22Rv1 (cell line): Measurements from ENCODE around the gene TGM6.
"Not testable (repeated sequence)": the region's sequence is repeated elsewhere in the genome, so short reads cannot be mapped to it uniquely, and the experiment has no call there.

Experiments
- H3K27ac ChIP-seq: fragments of 450-650 bp; 2 replicates; pipeline ENCODE4 v1.5.1; 2017
- CTCF ChIP-seq: fragments of 450-650 bp; IDR thresholded peaks from 2 replicates; pipeline ENCODE4 v1.5.1; 2017; ENCODE audit warnings: mild to moderate bottlenecking
- ZFX ChIP-seq: fragments of 450-650 bp; IDR thresholded peaks from 2 replicates; pipeline ENCODE4 v1.6.1; 2017; ENCODE audit warnings: antibody characterized with exemption, borderline replicate concordance

TGM6 gene

GRCh38 chr20:2402271-2402980 lies 21.7 kb downstream of the TGM6 start:
- TF ChIP-seq ZFX (no peak), CTCF (peak; percentile 44)
- H3K27ac ChIP-seq, result no peak overlapping the region

- TF ChIP-seq CTCF (no peak), ZFX (no peak)
- H3K27ac ChIP-seq, result no peak overlapping the region
Measured at GRCh38 chr20:2403291-2404052, 22.8 kb downstream of the TGM6 start.

- no peak for TF ChIP-seq CTCF
- no peak for TF ChIP-seq ZFX
Measured at GRCh38 chr20:2405693-2406065, 25.0 kb downstream of the TGM6 start.

GRCh38 chr20:2407355-2407754 lies 26.7 kb downstream of the TGM6 start:
- not testable (repeated sequence) for H3K27ac ChIP-seq

More at GRCh38 chr20:2405693-2406065, 25.0 kb downstream of the TGM6 start:
- no peak overlapping the region for H3K27ac ChIP-seq

- TF ChIP-seq CTCF (no peak), ZFX (no peak)
- no peak overlapping the region for H3K27ac ChIP-seq
Measured at GRCh38 chr20:2408111-2408510, 27.4 kb downstream of the TGM6 start.

- no peak for TF ChIP-seq CTCF
- H3K27ac ChIP-seq, result no peak overlapping the region
Measured at GRCh38 chr20:2416541-2417212, 36.0 kb downstream of the TGM6 start.

GRCh38 chr20:2417213-2417541 lies 36.5 kb downstream of the TGM6 start:
- H3K27ac ChIP-seq, result no peak overlapping the region
- TF ChIP-seq ZFX, result no peak
- no peak for TF ChIP-seq CTCF
